Progenitor cell of endocrine pancreas (in vitro differentiated cells): Measurements from ENCODE around the gene SPSB1. TPM values are rescaled to one million over a fixed set of nuclear protein-coding genes. Genes with fewer than 3 reads are reported as not detected.

ENCODE experiments used
- DNase-seq: peaks from one replicate; pipeline ENCODE4 v3.0.0; 2021; ENCODE audit warnings: low spot score; ENCODE audit not compliant: unreplicated experiment
- H3K27ac Mint-ChIP-seq: 2 replicates; pipeline ENCODE4 v1.8.0; 2021; ENCODE audit warnings: mild to moderate bottlenecking, moderate library complexity, mixed read lengths
- H3K27me3 Mint-ChIP-seq: 2 replicates; pipeline ENCODE4 v1.8.0; 2021; ENCODE audit warnings: mixed read lengths
- H3K36me3 Mint-ChIP-seq: 2 replicates; pipeline ENCODE4 v1.8.0; 2022; ENCODE audit warnings: mixed read lengths; ENCODE audit not compliant: insufficient read depth
- H3K4me1 Mint-ChIP-seq: 2 replicates; pipeline ENCODE4 v1.8.0; 2021; ENCODE audit warnings: low read depth, mixed read lengths
- H3K4me3 Mint-ChIP-seq: 2 replicates; pipeline ENCODE4 v1.8.0; 2021; ENCODE audit warnings: low read depth, mild to moderate bottlenecking, moderate library complexity, mixed read lengths
- H3K9me3 Mint-ChIP-seq: 2 replicates; pipeline ENCODE4 v1.8.0; 2021; ENCODE audit warnings: low read depth, mixed read lengths
- total RNA-seq: library from RNA; stranded (reverse); gene quantifications from 2 replicates; pipeline ENCODE4 v1.2.1, GENCODE V29; 2021
- TF ChIP-seq, protein P1 (sequence below): fragments of 200-600 bp; sonication (generic); IDR thresholded peaks from one replicate; pipeline ENCODE4 v1.5.0; 2021; ENCODE audit warnings: antibody characterized with exemption, mild to moderate bottlenecking; ENCODE audit not compliant: unreplicated experiment

SPSB1 gene
- total RNA-seq, 1 donor from 2014 or later: 6.6 TPM

DNA sequence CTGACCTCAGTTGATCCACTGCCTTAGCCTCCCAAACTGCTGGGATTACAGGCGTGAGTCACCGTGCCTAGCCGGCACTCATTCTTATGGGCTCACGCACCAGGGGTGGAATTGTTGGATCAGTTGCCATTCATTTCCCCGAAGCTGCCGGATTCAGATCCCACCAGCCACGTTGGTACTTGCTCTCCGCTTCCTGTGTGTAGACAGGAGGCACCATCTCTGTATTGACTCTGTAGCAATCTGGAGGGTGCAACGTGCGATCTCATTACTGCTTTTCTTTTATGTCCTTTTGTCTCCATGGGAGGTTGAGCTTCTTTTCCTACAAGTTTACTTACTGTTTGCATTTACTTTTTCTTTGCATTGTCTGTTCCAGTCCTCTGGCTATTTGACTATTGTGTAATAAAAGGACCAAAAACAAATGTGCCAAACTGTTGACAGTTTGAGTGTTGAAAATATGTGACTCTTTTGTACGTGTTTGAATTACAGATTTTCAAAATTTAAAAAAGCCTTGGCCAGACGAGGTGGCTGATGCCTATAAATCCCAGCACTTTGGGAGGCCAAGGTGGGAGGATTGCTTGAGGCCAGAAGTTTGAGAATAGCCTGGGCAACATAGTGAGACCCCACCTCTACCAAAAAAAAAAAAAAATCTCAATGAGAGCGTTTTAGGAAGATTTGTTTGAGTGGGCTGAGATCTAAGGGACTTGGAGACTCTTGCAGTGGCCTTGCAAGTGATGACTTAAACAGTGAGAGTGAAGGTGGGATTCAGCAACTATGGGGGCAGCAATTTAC, 39.1 kb downstream of the SPSB1 start:
- no peaks in the 10 kb centered on the region for H3K27me3 Mint-ChIP-seq

DNA sequence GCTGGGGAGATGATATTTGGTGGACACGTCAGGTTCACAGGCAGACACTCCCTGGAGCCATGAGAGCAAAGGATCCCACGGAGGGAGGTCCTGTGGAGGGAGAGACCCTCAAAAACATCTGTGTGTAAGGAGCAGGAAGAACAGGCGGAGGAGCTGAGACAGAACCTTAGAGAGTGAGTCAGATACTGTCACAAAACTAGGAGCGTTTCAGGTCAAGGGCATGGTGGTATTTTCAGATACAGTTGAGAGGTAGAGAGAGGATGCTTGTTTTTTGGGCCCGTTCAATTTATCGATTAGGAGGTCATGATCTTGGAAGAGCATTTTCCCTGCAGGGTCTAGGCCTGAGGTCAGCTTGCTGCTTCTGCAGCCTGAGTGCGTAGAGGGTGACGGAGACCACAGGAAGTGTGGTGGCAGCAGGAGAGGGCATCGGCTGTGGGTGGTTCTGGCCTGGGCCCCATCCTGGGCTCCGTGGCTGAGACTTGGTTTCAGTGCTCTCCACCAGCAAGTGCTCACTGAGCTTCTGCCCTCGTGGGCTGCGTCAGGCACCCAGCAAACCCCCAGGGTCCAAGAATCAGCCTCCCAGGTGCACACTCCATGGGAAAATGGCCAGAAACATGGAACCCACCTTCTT, 39.9 kb downstream of the SPSB1 start:
- no peak for DNase-seq
- H3K4me3 Mint-ChIP-seq: no peak overlapping the region
- H3K27ac Mint-ChIP-seq: no peak overlapping the region
- no peaks in the 10 kb centered on the region for H3K9me3 Mint-ChIP-seq
- H3K27me3 Mint-ChIP-seq: no peaks in the 10 kb centered on the region
- H3K4me1 Mint-ChIP-seq: no peaks in the 10 kb centered on the region
- TF ChIP-seq, protein P1, sequence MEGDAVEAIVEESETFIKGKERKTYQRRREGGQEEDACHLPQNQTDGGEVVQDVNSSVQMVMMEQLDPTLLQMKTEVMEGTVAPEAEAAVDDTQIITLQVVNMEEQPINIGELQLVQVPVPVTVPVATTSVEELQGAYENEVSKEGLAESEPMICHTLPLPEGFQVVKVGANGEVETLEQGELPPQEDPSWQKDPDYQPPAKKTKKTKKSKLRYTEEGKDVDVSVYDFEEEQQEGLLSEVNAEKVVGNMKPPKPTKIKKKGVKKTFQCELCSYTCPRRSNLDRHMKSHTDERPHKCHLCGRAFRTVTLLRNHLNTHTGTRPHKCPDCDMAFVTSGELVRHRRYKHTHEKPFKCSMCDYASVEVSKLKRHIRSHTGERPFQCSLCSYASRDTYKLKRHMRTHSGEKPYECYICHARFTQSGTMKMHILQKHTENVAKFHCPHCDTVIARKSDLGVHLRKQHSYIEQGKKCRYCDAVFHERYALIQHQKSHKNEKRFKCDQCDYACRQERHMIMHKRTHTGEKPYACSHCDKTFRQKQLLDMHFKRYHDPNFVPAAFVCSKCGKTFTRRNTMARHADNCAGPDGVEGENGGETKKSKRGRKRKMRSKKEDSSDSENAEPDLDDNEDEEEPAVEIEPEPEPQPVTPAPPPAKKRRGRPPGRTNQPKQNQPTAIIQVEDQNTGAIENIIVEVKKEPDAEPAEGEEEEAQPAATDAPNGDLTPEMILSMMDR: no peak
- H3K36me3 Mint-ChIP-seq: no peaks in the 10 kb centered on the region

More for the DNA sequence above, 39.1 kb downstream of the SPSB1 start:
- Mint-ChIP-seq H3K4me3 (no peak overlapping the region), H3K9me3 (no peaks in the 10 kb centered on the region), H3K4me1 (no peaks in the 10 kb centered on the region), H3K27ac (no peak overlapping the region), H3K36me3 (no peaks in the 10 kb centered on the region)
- TF ChIP-seq, protein P1: no peak
- no peak for DNase-seq

DNA sequence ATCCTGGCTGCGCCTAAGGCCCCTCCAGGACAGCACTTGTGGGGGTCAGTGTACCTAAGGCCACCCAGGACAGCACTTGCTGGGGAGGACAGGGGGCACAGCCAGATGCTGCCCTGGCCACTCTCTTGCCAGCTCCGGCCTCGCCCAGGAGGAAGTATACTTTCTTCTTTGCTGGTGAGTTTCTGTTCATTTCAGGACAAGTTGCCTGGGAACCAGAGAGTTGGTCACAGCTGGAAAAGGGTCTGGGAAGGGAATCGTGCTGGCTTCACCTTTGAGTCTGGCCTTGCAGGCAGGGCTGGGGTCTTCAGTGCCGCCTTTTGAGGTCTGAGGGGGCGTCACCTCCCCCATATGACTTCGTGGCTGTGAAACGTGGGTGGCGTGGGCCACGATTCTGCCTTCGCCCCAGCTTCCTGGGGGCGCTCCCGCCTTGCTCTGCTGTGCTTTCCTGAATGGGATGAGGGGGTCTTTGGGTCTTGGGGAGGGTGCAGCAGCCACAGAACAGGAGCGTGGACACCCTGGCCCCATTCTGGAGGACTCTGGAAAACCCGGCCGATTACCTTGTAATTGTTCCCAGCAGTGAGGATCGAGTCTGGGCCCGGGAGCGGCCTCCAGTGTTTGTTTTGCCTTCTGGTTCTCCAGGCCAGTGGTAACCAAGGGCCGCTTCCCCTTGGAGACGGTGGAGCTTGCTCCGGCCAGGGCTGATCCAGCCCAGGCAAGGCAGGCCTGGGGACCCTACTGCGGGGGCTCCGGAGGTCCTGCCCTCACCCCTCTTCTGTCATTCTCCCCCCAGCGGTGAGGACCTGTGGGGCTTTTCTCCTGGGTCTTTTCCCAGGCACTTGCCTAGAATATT, 45.9 kb downstream of the SPSB1 start:
- Mint-ChIP-seq H3K27me3 (no peaks in the 10 kb centered on the region), H3K9me3 (peaks cover 4% of the 10 kb centered on the region), H3K4me1 (peaks cover 15% of the 10 kb centered on the region), H3K36me3 (peaks cover 5% of the 10 kb centered on the region), H3K27ac (peak overlapping the region; percentile 92), H3K4me3 (no peak overlapping the region)
- TF ChIP-seq, protein P1: no peak
- no peak for DNase-seq

DNA sequence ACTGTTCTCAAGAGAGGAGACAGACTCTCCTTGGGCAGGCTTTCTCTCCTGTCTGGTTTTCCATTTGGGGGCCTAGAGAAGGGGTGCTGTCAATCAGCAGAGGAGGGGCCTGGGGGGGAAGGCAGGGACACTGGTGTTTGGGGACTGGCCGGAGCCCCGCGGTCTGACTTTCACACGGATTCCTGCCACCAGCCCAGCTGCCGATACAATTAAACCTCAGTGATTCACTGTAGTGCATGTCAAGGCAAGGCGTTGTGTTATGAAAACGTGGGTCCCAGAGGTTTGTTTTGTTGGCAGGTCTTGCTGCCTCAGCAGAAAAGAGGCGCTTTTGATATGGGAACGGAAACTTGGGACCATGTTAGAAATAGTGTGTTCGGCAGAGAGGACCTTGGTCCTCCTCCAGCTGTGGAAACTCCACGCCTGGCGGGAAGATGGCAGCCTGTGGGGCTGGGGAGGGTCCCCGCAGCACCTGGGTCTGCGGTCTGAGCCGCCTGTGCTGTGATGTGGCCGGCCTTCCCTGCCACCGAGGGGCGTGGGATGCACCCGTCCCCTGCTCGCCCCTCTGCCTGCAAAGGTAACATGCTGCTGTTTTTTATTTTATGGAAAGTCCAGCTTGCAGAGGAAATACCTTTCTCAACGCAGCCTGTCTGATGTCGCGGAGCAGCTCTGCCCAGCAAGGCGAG, 47.6 kb downstream of the SPSB1 start:
- no peak overlapping the region for H3K4me3 Mint-ChIP-seq
- peaks cover 5% of the 10 kb centered on the region for H3K36me3 Mint-ChIP-seq
- no peaks in the 10 kb centered on the region for H3K27me3 Mint-ChIP-seq
- H3K9me3 Mint-ChIP-seq: peaks cover 4% of the 10 kb centered on the region
- peaks cover 15% of the 10 kb centered on the region for H3K4me1 Mint-ChIP-seq
- DNase-seq: no peak
- H3K27ac Mint-ChIP-seq: no peak overlapping the region
- TF ChIP-seq, protein P1: no peak
